IMR-90 (cell line): Measurements from ENCODE around the gene PIK3R5. TPM values are rescaled to one million over a fixed set of nuclear protein-coding genes. Genes with fewer than 3 reads are reported as not detected.

Source experiments
- ATAC-seq: fragments of 200-7000 bp; cut with Tn5 transposase; 2 replicates; pipeline ENCODE4 v1.9.1; 2020; ENCODE audit warnings: low read depth, mild to moderate bottlenecking, moderate library complexity
- BruUV-seq: library from RNA; stranded (reverse); fragments of 400-500 nt; replicated peaks from 2 replicates; lab custom pipeline; 2021; lab: Mats Ljungman, UMichigan
- CTCF ChIA-PET: fragments of 300-600 bp; formaldehyde crosslinking; extraction: SDS; loops from one replicate; lab custom pipeline; 2021; ENCODE audit warnings: antibody characterized with exemption; lab: Yijun Ruan, JAX
- POLR2A ChIA-PET: fragments of 300-600 bp; sonication (Branson Sonifier 250); formaldehyde crosslinking; loops from one replicate; lab custom pipeline; 2022; ENCODE audit warnings: antibody characterized with exemption; ENCODE audit not compliant: unreplicated experiment; lab: Charles Lee
- DNase-seq: peaks from one replicate; pipeline ENCODE4 v3.0.0; 2013
- H2AFZ ChIP-seq: replicated peaks from 2 replicates; pipeline ENCODE3; 2013; ENCODE audit warnings: low read length, mild to moderate bottlenecking; ENCODE audit not compliant: poor library complexity
- H2AK5ac ChIP-seq: 2 replicates; pipeline ENCODE4 v1.6.1; 2013; ENCODE audit warnings: low read depth, low read length, inconsistent platforms
- H2AK9ac ChIP-seq: replicated peaks from 2 replicates; pipeline ENCODE3; 2013; ENCODE audit warnings: mild to moderate bottlenecking, low read depth, low read length, moderate library complexity; ENCODE audit not compliant: poor library complexity
- H2BK120ac ChIP-seq: 2 replicates; pipeline ENCODE4 v1.6.1; 2013; ENCODE audit warnings: low read depth, low read length, inconsistent platforms
- H2BK15ac ChIP-seq: 3 replicates; pipeline ENCODE4 v1.6.1; 2013; ENCODE audit warnings: low read depth, low read length, inconsistent platforms
- H2BK20ac ChIP-seq: 2 replicates; pipeline ENCODE4 v1.6.1; 2013; ENCODE audit warnings: low read depth, mild to moderate bottlenecking, inconsistent platforms, low read length, moderate library complexity
- H2BK5ac ChIP-seq: 2 replicates; pipeline ENCODE4 v1.6.1; 2013; ENCODE audit warnings: mild to moderate bottlenecking, low read depth, low read length, inconsistent platforms; ENCODE audit not compliant: poor library complexity, severe bottlenecking
- H3K14ac ChIP-seq: replicated peaks from 2 replicates; pipeline ENCODE4 v1.6.1; 2013; ENCODE audit warnings: low read depth, low read length, inconsistent platforms
- H3K18ac ChIP-seq: 2 replicates; pipeline ENCODE4 v1.6.1; 2013; ENCODE audit warnings: low read depth, low read length, control low read depth
- H3K23ac ChIP-seq: 2 replicates; pipeline ENCODE4 v1.6.1; 2013; ENCODE audit warnings: low read depth, low read length, inconsistent platforms
- H3K27ac ChIP-seq: 2 replicates; pipeline ENCODE4 v1.5.1; 2013; ENCODE audit warnings: mild to moderate bottlenecking, control low read depth, low read length; ENCODE audit not compliant: insufficient read depth
- H3K27me3 ChIP-seq: 2 replicates; pipeline ENCODE4 v1.6.1; 2013; ENCODE audit warnings: low read length; ENCODE audit not compliant: control insufficient read depth, insufficient read depth
- H3K36me3 ChIP-seq: 2 replicates; pipeline ENCODE4 v1.6.1; 2013; ENCODE audit warnings: low read length, mixed read lengths; ENCODE audit not compliant: control insufficient read depth, insufficient read depth
- H3K4ac ChIP-seq: 2 replicates; pipeline ENCODE4 v1.6.1; 2013; ENCODE audit warnings: low read depth, low read length, inconsistent platforms
- H3K4me1 ChIP-seq: 2 replicates; pipeline ENCODE4 v1.6.1; 2013; ENCODE audit warnings: low read length, mixed read lengths; ENCODE audit not compliant: control insufficient read depth, insufficient read depth
- H3K4me2 ChIP-seq: 2 replicates; pipeline ENCODE4 v1.6.1; 2013; ENCODE audit warnings: low read depth, mild to moderate bottlenecking, control low read depth, low read length, moderate library complexity
- H3K4me3 ChIP-seq: 2 replicates; pipeline ENCODE4 v1.5.1; 2013; ENCODE audit warnings: low read depth, mild to moderate bottlenecking, control low read depth, low read length, moderate library complexity; ENCODE audit not compliant: insufficient read depth
- H3K56ac ChIP-seq: 2 replicates; pipeline ENCODE4 v1.6.1; 2013; ENCODE audit warnings: low read length, inconsistent platforms; ENCODE audit not compliant: insufficient read depth; ENCODE audit errors: extremely low read depth
- H3K79me1 ChIP-seq, 2 experiments: 2 replicates each; pipeline ENCODE4 v1.6.1; 2013; ENCODE audit warnings: low read length in 2 of 2, inconsistent platforms in 1 of 2, low read depth in 1 of 2
- H3K9ac ChIP-seq: 2 replicates; pipeline ENCODE4 v1.6.1; 2013; ENCODE audit warnings: low read depth, low read length, control low read depth
- H3K9me1 ChIP-seq: 2 replicates; pipeline ENCODE4 v1.6.1; 2013; ENCODE audit warnings: low read length, inconsistent platforms; ENCODE audit not compliant: insufficient read depth
- H3K9me3 ChIP-seq: 2 replicates; pipeline ENCODE4 v1.6.1; 2013; ENCODE audit warnings: low read length; ENCODE audit not compliant: control insufficient read depth, insufficient read depth
- H4K20me1 ChIP-seq: 2 replicates; pipeline ENCODE4 v1.6.1; 2013; ENCODE audit warnings: low read length, inconsistent platforms; ENCODE audit not compliant: insufficient read depth
- H4K5ac ChIP-seq: 2 replicates; pipeline ENCODE4 v1.6.1; 2013; ENCODE audit warnings: mild to moderate bottlenecking, low read depth, low read length, control low read depth
- H4K8ac ChIP-seq, 2 experiments: 2 replicates each; pipeline ENCODE4 v1.6.1; 2013; ENCODE audit warnings: low read depth in 2 of 2, low read length in 2 of 2, control low read depth in 1 of 2, inconsistent platforms in 1 of 2
- H4K91ac ChIP-seq: 2 replicates; pipeline ENCODE4 v1.6.1; 2013; ENCODE audit warnings: low read depth, low read length, inconsistent platforms; ENCODE audit not compliant: insufficient read depth
- ELK1 ChIP-seq: fragments of 150-350 bp; IDR thresholded peaks from 2 replicates; pipeline ENCODE4 v1.6.1; 2016; ENCODE audit warnings: low read depth, mild to moderate bottlenecking, low read length, moderate library complexity, borderline replicate concordance
- FOS ChIP-seq: fragments of 150-350 bp; IDR thresholded peaks from 2 replicates; pipeline ENCODE4 v1.6.1; 2016; ENCODE audit warnings: low read depth, low read length
- MAFK ChIP-seq: IDR thresholded peaks from 2 replicates; pipeline ENCODE4 v1.6.1; 2012; ENCODE audit warnings: low read depth, low read length, improper control_type of control experiment
- MAZ ChIP-seq: IDR thresholded peaks from 2 replicates; pipeline ENCODE4 v1.6.1; 2012; ENCODE audit warnings: low read depth, mild to moderate bottlenecking, low read length, improper control_type of control experiment, moderate library complexity, borderline replicate concordance
- POLR2A ChIP-seq: IDR thresholded peaks from 2 replicates; pipeline ENCODE4 v1.6.1; 2012; ENCODE audit warnings: mild to moderate bottlenecking, low read depth, low read length
- RAD21 ChIP-seq: IDR thresholded peaks from 2 replicates; pipeline ENCODE4 v1.6.1; 2012; ENCODE audit warnings: low read length, improper control_type of control experiment
- RCOR1 ChIP-seq: IDR thresholded peaks from 2 replicates; pipeline ENCODE4 v1.6.1; 2012; ENCODE audit warnings: mild to moderate bottlenecking, low read length, improper control_type of control experiment; ENCODE audit not compliant: insufficient replicate concordance
- RFX5 ChIP-seq: IDR thresholded peaks from 2 replicates; pipeline ENCODE4 v1.8.0; 2012; ENCODE audit warnings: low read depth, mild to moderate bottlenecking, low read length, moderate library complexity
- WGBS, 2 experiments: methylation state at CpG; one replicate each; pipeline versions ENCODE4 v1.1.5 to v1.1.7; 2013; ENCODE audit warnings: missing lambda C conversion rate in 2 of 2; ENCODE audit not compliant: insufficient read length in 1 of 2; ENCODE audit errors: extremely low coverage in 2 of 2; 5-methylcytosine and 5-hydroxymethylcytosine counted together
- dilution Hi-C: fragments of 300-500 bp; cut with HindIII; formaldehyde crosslinking; loops from one replicate; pipeline ENCODE4 v1.14.3; 2018; ENCODE audit warnings: low sequenced_read_pairs; ENCODE audit not compliant: unreplicated experiment
- in situ Hi-C: fragments of 300-500 bp; cut with MboI; formaldehyde crosslinking; loops from 3 replicates; pipeline ENCODE4 v1.14.3; 2019; ENCODE audit warnings: low sequenced_read_pairs, inconsistent platforms, mixed read lengths
- intact Hi-C: fragments of 100-400 bp; cut with micrococcal nuclease; formaldehyde crosslinking; loops from 2 replicates; pipeline ENCODE4 v1.10.0; 2022
- polyA plus RNA-seq, 3 experiments: library from polyadenylated mRNA; depleted of rRNA; stranded (reverse); fragments of >200 nt; gene quantifications; 2 replicates each; pipeline ENCODE4 v1.2.3, GENCODE V29; 2012; ENCODE audit warnings: low replicate concordance in 1 of 3
- total RNA-seq: library from RNA; depleted of rRNA; stranded (reverse); fragments of >200 nt; gene quantifications from 2 replicates; pipeline ENCODE4 v1.2.3, GENCODE V29; 2012
- TF ChIP-seq, protein P1 (sequence below): conservative IDR thresholded peaks from 2 replicates; pipeline ENCODE4 v1.5.1; 2012; ENCODE audit warnings: mild to moderate bottlenecking, low read depth, low read length, improper control_type of control experiment

Gene PIK3R5
- total and polyA plus RNA-seq, 2 of the 4 experiments (the other 2 are of a cell fraction): not detected

GRCh38 chr17:9003355-9004131 lies 38.0 kb upstream of the PIK3R5 start (continued):
- TF ChIP-seq, protein P1, sequence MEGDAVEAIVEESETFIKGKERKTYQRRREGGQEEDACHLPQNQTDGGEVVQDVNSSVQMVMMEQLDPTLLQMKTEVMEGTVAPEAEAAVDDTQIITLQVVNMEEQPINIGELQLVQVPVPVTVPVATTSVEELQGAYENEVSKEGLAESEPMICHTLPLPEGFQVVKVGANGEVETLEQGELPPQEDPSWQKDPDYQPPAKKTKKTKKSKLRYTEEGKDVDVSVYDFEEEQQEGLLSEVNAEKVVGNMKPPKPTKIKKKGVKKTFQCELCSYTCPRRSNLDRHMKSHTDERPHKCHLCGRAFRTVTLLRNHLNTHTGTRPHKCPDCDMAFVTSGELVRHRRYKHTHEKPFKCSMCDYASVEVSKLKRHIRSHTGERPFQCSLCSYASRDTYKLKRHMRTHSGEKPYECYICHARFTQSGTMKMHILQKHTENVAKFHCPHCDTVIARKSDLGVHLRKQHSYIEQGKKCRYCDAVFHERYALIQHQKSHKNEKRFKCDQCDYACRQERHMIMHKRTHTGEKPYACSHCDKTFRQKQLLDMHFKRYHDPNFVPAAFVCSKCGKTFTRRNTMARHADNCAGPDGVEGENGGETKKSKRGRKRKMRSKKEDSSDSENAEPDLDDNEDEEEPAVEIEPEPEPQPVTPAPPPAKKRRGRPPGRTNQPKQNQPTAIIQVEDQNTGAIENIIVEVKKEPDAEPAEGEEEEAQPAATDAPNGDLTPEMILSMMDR: no peak

- no peak overlapping the region for H3K4ac ChIP-seq
- no peaks in the 10 kb centered on the region for H3K79me1 ChIP-seq
- H4K8ac ChIP-seq: no peak overlapping the region
- no TSS peak for BruUV-seq
- WGBS, 2 experiments: 3% methylated on average over 47 of the region's 69 CpGs; no CpG with 5 or more reads in 1 of the 2 experiments
- POLR2A ChIA-PET: no interaction called here
- H2AK9ac ChIP-seq: no peak overlapping the region
- ATAC-seq (no peak), DNase-seq (no peak)
- no peak overlapping the region for H3K14ac ChIP-seq
- no peak overlapping the region for H4K91ac ChIP-seq
- no peak overlapping the region for H4K5ac ChIP-seq
- no peak overlapping the region for H3K56ac ChIP-seq
- CTCF ChIA-PET: no interaction called here
- no peak overlapping the region for H2BK5ac ChIP-seq
- H3K4me3 ChIP-seq: no peak overlapping the region
- H2BK15ac ChIP-seq: no peak overlapping the region
- TF ChIP-seq RFX5: no peak
- TF ChIP-seq MAFK: no peak
- no peak for TF ChIP-seq FOS
- no peak for TF ChIP-seq RCOR1
- TF ChIP-seq ELK1: no peak
- no peak for TF ChIP-seq MAZ
- TF ChIP-seq RAD21: no peak
- TF ChIP-seq POLR2A: no peak
- H4K20me1 ChIP-seq: no peaks in the 10 kb centered on the region
- H3K36me3 ChIP-seq: no peaks in the 10 kb centered on the region
- H3K9me3 ChIP-seq: no peaks in the 10 kb centered on the region
- no peaks in the 10 kb centered on the region for H3K9me1 ChIP-seq
- H2AK5ac ChIP-seq: no peak overlapping the region
- peaks cover 32% of the 10 kb centered on the region for H3K27me3 ChIP-seq
- H3K23ac ChIP-seq: no peak overlapping the region
- no peak overlapping the region for H2BK20ac ChIP-seq
- in situ Hi-C loops (no loop called here), dilution Hi-C loops (no loop called here), intact Hi-C loops (no loop called here)
- H3K9ac ChIP-seq: no peak overlapping the region
- H3K27ac ChIP-seq: no peak overlapping the region
- H3K4me2 ChIP-seq: no peak overlapping the region
- no peak overlapping the region for H3K18ac ChIP-seq
- H2BK120ac ChIP-seq: no peak overlapping the region
- H2AFZ ChIP-seq: no peak overlapping the region
- no peaks in the 10 kb centered on the region for H3K4me1 ChIP-seq
These were observed 37.3 kb upstream of the PIK3R5 start for GRCh38 chr17:9002606-9003354.
